WERI-Rb-1 (cell line): ENCODE data around the gene CHP1.

ENCODE experiments used
- DNase-seq: peaks from one replicate; pipeline ENCODE4 v3.0.0-alpha.2; 2020
- H3K27ac ChIP-seq: fragments of 250-450 bp; sonication (Bioruptor Pico); 2 replicates; pipeline ENCODE4 v1.5.1; 2020; ENCODE audit warnings: mild to moderate bottlenecking, moderate library complexity
- H3K27me3 ChIP-seq: fragments of 250-450 bp; sonication (Bioruptor Pico); 2 replicates; pipeline ENCODE4 v1.5.1; 2021; ENCODE audit warnings: mild to moderate bottlenecking, low read depth, moderate library complexity; ENCODE audit not compliant: insufficient read depth, severe bottlenecking
- H3K36me3 ChIP-seq: fragments of 250-450 bp; sonication (Bioruptor Pico); 2 replicates; pipeline ENCODE4 v1.5.1; 2020; ENCODE audit warnings: mild to moderate bottlenecking, moderate library complexity
- H3K4me3 ChIP-seq: 2 replicates; pipeline ENCODE4 v1.5.1; 2011; ENCODE audit warnings: low read depth, mild to moderate bottlenecking, control low read depth, low read length
- H3K9me3 ChIP-seq: fragments of 250-450 bp; sonication (Bioruptor Pico); 2 replicates; pipeline ENCODE4 v1.5.1; 2021; ENCODE audit warnings: mild to moderate bottlenecking, moderate library complexity; ENCODE audit not compliant: severe bottlenecking
- TF ChIP-seq, protein P1 (sequence below): IDR thresholded peaks from 2 replicates; pipeline ENCODE4 v1.5.1; 2011; ENCODE audit warnings: low read depth, mild to moderate bottlenecking, control low read depth, inconsistent platforms, low read length

The CHP1 gene

DNA sequence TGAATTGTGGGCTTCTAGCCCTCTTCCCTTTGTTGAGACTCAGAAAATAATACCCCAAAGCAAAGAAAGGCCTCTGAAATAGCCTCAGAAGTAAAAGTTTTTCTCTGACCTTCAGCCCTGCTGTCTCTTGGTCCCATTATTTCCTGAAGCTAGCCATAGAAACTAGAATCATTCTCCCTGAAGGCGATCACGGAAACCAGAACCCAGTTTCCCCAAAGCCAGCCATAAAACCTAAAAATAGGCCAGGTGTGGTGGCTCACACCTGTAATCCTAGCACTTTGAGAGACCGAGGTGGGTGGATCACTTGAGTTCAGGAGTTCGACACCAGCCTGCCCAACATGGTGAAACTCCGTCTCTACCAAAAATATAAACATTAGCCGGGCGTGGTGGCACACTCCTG, 27.7 kb upstream of the CHP1 start:
- Histone ChIP-seq H3K36me3 (no peaks in the 10 kb centered on the region), H3K4me3 (no peak overlapping the region), H3K9me3 (no peaks in the 10 kb centered on the region), H3K27ac (no peak overlapping the region), H3K27me3 (no peaks in the 10 kb centered on the region)
- no peak for DNase-seq
- TF ChIP-seq, protein P1, sequence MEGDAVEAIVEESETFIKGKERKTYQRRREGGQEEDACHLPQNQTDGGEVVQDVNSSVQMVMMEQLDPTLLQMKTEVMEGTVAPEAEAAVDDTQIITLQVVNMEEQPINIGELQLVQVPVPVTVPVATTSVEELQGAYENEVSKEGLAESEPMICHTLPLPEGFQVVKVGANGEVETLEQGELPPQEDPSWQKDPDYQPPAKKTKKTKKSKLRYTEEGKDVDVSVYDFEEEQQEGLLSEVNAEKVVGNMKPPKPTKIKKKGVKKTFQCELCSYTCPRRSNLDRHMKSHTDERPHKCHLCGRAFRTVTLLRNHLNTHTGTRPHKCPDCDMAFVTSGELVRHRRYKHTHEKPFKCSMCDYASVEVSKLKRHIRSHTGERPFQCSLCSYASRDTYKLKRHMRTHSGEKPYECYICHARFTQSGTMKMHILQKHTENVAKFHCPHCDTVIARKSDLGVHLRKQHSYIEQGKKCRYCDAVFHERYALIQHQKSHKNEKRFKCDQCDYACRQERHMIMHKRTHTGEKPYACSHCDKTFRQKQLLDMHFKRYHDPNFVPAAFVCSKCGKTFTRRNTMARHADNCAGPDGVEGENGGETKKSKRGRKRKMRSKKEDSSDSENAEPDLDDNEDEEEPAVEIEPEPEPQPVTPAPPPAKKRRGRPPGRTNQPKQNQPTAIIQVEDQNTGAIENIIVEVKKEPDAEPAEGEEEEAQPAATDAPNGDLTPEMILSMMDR, result no peak

DNA sequence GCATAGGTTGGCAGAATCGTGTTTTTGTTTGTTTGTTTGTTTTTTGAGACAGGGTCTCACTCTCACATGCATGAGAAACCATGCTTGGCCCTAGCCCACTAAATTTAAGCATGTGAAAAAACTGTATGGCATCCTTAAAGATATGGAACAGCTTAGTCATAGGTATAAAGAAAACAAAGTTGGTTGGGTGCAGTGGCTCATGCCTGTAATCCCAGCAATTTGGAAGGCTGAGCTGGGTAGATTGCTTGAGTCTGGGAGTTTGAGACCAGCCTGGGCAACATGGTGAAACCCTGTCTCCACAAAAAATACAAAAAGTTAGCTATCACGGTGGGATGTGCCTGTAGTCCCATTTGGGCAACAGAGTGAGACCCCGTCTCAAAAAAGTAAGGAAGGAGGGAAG, 25.8 kb upstream of the CHP1 start:
- Histone ChIP-seq H3K9me3 (no peaks in the 10 kb centered on the region), H3K27ac (no peak overlapping the region), H3K36me3 (no peaks in the 10 kb centered on the region), H3K27me3 (no peaks in the 10 kb centered on the region), H3K4me3 (no peak overlapping the region)
- no peak for DNase-seq
- TF ChIP-seq, protein P1, result no peak

DNA sequence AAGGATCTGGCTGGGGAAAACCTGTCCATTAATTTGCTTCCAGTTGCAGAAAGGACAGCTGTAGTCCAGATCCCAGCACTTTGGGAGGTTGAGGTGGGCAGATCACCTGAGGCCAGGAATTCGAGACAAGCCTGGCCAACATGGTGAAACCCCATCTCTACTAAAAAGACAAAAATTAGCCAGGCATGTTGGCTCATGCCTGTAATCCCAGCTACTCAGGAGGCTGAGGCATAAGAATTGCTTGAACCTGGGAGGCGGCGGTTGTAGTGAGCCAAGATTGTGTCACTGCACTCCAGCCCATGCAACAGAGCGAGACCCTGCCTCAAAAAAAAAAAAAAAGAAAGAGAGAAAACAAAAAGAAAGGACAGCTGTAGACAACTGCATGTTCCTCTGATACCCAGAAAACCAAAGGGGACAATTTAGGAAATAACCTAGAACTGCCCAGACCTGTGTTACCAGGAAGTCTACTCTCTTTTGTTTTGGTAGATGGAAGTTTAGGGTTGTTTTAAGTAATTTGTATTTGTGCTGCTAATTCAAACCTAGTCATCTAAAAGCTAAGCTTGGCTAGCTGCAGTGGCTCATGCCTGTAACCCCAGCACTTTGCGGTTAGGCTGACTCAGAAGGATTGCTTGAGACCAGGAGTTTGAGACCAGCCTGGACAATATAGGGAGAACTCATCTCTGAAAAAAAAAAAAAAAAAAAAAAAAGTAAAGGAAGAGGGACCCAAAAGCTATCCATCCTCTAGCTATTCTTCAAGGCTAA, 23.2 kb upstream of the CHP1 start:
- no peak overlapping the region for H3K27ac ChIP-seq
- H3K36me3 ChIP-seq, result no peaks in the 10 kb centered on the region
- H3K4me3 ChIP-seq, result no peak overlapping the region
- TF ChIP-seq, protein P1, result no peak
- DNase-seq, result no peak
- H3K27me3 ChIP-seq, result no peaks in the 10 kb centered on the region
- no peaks in the 10 kb centered on the region for H3K9me3 ChIP-seq

DNA sequence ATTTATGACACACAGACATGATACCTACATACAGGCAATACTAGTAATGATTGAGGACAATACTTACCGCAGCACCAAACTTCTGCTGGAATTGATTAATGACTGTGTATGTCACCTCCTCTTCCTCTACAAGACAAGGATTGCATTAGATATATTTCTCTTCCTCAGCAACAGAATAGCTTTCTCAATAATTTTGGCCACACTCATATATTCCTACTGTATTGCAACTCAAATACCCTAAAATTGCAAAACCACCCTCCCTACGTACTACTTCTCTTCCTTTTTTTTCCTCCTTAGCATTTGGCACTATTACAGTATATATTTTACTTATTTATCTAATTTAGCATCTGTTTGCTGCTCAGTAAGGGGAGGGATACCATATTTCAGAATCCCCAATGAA, 15.4 kb upstream of the CHP1 start:
- no peaks in the 10 kb centered on the region for H3K27me3 ChIP-seq
- no peak for DNase-seq
- TF ChIP-seq, protein P1, result no peak
- H3K9me3 ChIP-seq, result no peaks in the 10 kb centered on the region
- no peak overlapping the region for H3K27ac ChIP-seq
- no peak overlapping the region for H3K4me3 ChIP-seq
- H3K36me3 ChIP-seq, result no peaks in the 10 kb centered on the region

DNA sequence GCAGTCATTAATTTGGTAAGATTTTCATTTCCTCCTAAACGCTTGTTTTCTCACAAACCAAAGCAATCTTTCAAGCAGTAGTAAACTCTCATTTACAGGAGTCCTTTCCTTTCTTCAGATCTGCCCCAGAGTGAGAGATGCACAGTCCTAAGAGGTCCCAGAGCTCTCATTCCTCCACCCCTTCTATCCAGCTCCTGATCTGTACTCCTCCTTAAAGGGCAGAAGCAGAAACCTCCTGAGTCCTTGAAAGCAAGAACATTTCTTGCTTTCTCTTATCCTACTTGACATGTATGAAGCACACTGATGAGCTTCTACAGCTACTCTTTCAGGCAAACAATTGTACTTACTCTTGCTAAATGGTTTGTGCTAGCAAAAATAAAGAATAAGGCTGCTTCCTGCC, 12.2 kb upstream of the CHP1 start:
- H3K36me3 ChIP-seq, result no peaks in the 10 kb centered on the region

More for the DNA sequence above, 12.2 kb upstream of the CHP1 start:
- Histone ChIP-seq H3K27ac (no peak overlapping the region), H3K4me3 (no peak overlapping the region), H3K27me3 (no peaks in the 10 kb centered on the region), H3K9me3 (no peaks in the 10 kb centered on the region)
- TF ChIP-seq, protein P1, result no peak
- DNase-seq, result no peak
